GM12878 (cell line): Measurements from ENCODE around the gene FLII.

Source experiments
- CEBPB ChIP-seq, 2 experiments: fragments of 150-350 bp in 1 of 2; IDR thresholded peaks; 2 replicates each; pipeline ENCODE4 v1.6.1; 2012 to 2014; ENCODE audit warnings: low read depth in 2 of 2, low read length in 2 of 2, borderline replicate concordance in 1 of 2, inconsistent platforms in 1 of 2
- CREB1 ChIP-seq: IDR thresholded peaks from 2 replicates; pipeline ENCODE4 v1.6.1; 2012; ENCODE audit warnings: low read depth, mild to moderate bottlenecking, inconsistent platforms
- EGR1 ChIP-seq, 2 experiments: IDR thresholded peaks; 1 replicate in 1 of 2; 2 replicates in 1 of 2; pipeline ENCODE4 v1.6.1; 2011 to 2012; ENCODE audit warnings: low read depth in 2 of 2, low read length in 2 of 2, borderline replicate concordance in 1 of 2, mild to moderate bottlenecking in 1 of 2, moderate library complexity in 1 of 2
- JUND ChIP-seq: IDR thresholded peaks from 2 replicates; pipeline ENCODE4 v1.6.1; 2012; ENCODE audit warnings: low read depth, mild to moderate bottlenecking, low read length, improper control_type of control experiment, moderate library complexity
- KAT2A ChIP-seq: conservative IDR thresholded peaks from 2 replicates; pipeline ENCODE4 v1.6.1; 2011; ENCODE audit warnings: low read depth, low read length; ENCODE audit not compliant: control insufficient read depth
- NR2C2 ChIP-seq: IDR thresholded peaks from 2 replicates; pipeline ENCODE4 v1.6.1; 2011; ENCODE audit warnings: borderline replicate concordance, low read depth; ENCODE audit not compliant: control insufficient read depth, insufficient read length
- POLR2A ChIP-seq: IDR thresholded peaks from 2 replicates; pipeline ENCODE4 v1.6.1; 2011; ENCODE audit warnings: low read depth, mild to moderate bottlenecking, low read length
- POLR2AphosphoS5 ChIP-seq: IDR thresholded peaks from 2 replicates; pipeline ENCODE4 v1.6.1; 2011; ENCODE audit warnings: mild to moderate bottlenecking, low read length, inconsistent platforms
- TAF1 ChIP-seq: IDR thresholded peaks from 2 replicates; pipeline ENCODE4 v1.6.1; 2011; ENCODE audit warnings: mild to moderate bottlenecking, low read depth, low read length, borderline replicate concordance
- TF ChIP-seq, protein P1 (sequence below), 3 experiments: IDR thresholded peaks in 2 of 3; conservative IDR thresholded peaks in 1 of 3; 2 replicates each; pipeline ENCODE4 v1.5.1; 2011; ENCODE audit warnings: low read depth in 3 of 3, low read length in 3 of 3, mild to moderate bottlenecking in 3 of 3, control low read depth in 2 of 3, moderate library complexity in 2 of 3, inconsistent platforms in 1 of 3, mixed read lengths in 1 of 3; ENCODE audit not compliant: control insufficient read depth in 2 of 3, insufficient read depth in 1 of 3; ENCODE audit errors: extremely low read depth in 1 of 3
- TF ChIP-seq, protein P2 (sequence below): IDR thresholded peaks from 2 replicates; pipeline ENCODE4 v1.6.1; 2012; ENCODE audit warnings: low read depth, low read length, improper control_type of control experiment
- TF ChIP-seq, protein P3 (sequence below): fragments of 450-650 bp; IDR thresholded peaks from 2 replicates; pipeline ENCODE4 v1.6.1; 2017; ENCODE audit warnings: mild to moderate bottlenecking

DNA sequence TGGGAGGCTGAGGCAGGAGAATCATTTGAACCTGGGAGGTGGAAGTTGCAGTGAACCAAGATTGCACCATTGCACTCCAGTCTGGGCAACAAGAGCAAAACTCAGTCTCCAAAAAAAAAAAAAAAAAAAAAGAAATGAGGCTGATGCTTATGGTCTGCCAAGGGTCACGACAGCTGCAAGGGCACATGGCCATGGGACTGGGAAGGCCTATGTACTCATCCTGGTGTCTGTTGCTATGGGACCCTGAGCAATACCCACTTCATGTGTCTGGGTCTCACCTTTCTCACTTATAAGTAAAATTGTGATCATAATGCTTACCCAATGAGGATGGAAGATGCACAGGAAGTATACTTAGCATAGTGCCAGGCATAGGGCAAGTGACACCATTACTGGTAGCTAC is 18.5 kb upstream of the FLII start:
- TF ChIP-seq CREB1: no peak
- TF ChIP-seq, protein P1, sequence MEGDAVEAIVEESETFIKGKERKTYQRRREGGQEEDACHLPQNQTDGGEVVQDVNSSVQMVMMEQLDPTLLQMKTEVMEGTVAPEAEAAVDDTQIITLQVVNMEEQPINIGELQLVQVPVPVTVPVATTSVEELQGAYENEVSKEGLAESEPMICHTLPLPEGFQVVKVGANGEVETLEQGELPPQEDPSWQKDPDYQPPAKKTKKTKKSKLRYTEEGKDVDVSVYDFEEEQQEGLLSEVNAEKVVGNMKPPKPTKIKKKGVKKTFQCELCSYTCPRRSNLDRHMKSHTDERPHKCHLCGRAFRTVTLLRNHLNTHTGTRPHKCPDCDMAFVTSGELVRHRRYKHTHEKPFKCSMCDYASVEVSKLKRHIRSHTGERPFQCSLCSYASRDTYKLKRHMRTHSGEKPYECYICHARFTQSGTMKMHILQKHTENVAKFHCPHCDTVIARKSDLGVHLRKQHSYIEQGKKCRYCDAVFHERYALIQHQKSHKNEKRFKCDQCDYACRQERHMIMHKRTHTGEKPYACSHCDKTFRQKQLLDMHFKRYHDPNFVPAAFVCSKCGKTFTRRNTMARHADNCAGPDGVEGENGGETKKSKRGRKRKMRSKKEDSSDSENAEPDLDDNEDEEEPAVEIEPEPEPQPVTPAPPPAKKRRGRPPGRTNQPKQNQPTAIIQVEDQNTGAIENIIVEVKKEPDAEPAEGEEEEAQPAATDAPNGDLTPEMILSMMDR (IDR thresholded peaks at IDR 0.05 in 2 of 3, conservative IDR thresholded peaks at IDR 0.05 in 1 of 3; ENCODE audit: control insufficient read depth in 2 of 3, extremely low read depth in 1 of 3, insufficient read depth in 1 of 3, low read depth in 3 of 3, low read length in 3 of 3): no peak
- TF ChIP-seq KAT2A: no peak
- no peak for TF ChIP-seq EGR1 (IDR thresholded peaks at IDR 0.05; ENCODE audit: borderline replicate concordance in 1 of 2, low read depth in 2 of 2, low read length in 2 of 2)
- TF ChIP-seq, protein P2, sequence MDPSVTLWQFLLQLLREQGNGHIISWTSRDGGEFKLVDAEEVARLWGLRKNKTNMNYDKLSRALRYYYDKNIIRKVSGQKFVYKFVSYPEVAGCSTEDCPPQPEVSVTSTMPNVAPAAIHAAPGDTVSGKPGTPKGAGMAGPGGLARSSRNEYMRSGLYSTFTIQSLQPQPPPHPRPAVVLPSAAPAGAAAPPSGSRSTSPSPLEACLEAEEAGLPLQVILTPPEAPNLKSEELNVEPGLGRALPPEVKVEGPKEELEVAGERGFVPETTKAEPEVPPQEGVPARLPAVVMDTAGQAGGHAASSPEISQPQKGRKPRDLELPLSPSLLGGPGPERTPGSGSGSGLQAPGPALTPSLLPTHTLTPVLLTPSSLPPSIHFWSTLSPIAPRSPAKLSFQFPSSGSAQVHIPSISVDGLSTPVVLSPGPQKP: no peak
- TF ChIP-seq NR2C2: no peak
- no peak for TF ChIP-seq POLR2A
- TF ChIP-seq, protein P3, sequence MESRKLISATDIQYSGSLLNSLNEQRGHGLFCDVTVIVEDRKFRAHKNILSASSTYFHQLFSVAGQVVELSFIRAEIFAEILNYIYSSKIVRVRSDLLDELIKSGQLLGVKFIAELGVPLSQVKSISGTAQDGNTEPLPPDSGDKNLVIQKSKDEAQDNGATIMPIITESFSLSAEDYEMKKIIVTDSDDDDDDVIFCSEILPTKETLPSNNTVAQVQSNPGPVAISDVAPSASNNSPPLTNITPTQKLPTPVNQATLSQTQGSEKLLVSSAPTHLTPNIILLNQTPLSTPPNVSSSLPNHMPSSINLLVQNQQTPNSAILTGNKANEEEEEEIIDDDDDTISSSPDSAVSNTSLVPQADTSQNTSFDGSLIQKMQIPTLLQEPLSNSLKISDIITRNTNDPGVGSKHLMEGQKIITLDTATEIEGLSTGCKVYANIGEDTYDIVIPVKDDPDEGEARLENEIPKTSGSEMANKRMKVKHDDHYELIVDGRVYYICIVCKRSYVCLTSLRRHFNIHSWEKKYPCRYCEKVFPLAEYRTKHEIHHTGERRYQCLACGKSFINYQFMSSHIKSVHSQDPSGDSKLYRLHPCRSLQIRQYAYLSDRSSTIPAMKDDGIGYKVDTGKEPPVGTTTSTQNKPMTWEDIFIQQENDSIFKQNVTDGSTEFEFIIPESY: no peak
- TF ChIP-seq POLR2AphosphoS5: no peak
- TF ChIP-seq JUND: no peak
- no peak for TF ChIP-seq CEBPB (IDR thresholded peaks at IDR 0.05; ENCODE audit: borderline replicate concordance in 1 of 2, low read depth in 2 of 2, low read length in 2 of 2)
- no peak for TF ChIP-seq TAF1
